ENCODE results near the gene STAT5A.
"Not testable (repeated sequence)": the region's sequence is repeated elsewhere in the genome, so short reads cannot be mapped to it uniquely, and the experiment has no call there.

Gene STAT5A

DNA sequence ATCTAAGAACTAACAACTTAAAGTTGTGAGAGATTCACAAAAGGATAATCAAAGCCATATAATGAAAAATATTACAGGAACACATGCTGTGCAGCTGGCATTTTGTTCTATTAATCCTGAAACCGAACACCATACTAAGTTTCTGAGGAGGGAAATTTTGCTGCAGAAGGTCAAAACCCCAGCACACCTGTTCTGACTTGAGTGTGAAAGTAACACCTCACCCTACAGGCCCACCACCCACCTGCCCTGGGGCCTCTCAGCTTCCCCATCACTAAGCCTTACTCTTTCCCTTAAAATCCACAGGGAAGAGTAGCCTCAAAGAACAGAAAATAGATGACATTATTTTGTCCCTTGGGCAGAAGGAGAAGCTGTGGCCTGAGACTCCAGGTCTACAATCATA lies 44.8 kb downstream of the STAT5A start:
- no peak for DNase-seq (ENCODE audit: low read depth in 2 of 2)

DNA sequence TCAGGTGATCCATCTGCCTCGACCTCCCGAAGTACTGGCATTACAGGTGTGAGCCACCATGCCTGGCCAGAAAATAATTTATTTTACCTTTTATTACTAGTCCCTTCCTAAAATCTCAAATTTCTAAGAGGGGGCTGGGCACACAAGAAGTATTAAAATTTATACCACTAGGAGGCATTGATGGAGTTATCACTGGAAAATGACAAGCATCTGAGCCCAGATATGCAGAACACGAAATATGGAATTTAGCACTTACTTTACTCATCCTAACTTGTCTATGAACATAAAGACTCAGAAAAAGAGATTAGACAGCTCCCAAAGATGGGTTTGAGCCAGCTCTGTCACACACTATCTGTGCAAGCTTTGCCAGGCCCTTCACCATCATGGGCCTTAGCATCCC lies 46.4 kb downstream of the STAT5A start:
- DNase-seq (ENCODE audit: low read depth in 2 of 2): no peak

DNA sequence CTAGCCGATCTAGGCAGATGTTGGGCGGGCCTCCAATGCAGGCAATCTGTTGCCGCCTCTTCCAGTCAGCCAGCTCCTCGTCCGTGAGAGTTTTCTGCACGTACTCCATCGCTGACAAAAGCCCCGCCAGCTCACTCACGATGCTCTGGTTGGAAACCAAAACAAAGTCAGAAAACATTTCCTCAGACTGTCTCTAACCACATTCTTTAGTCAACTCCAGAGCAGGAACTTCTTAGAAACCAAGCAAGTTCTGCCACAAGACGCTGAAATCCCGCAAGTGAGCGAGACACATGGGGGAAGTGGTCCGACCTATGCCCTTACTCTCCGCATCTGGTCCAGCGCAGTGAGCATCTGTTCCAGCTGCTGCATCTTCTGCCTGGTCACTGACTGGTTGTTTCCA lies 49.1 kb downstream of the STAT5A start:
- peak; percentile 48 to 50 for DNase-seq (ENCODE audit: low read depth in 2 of 2)

DNA sequence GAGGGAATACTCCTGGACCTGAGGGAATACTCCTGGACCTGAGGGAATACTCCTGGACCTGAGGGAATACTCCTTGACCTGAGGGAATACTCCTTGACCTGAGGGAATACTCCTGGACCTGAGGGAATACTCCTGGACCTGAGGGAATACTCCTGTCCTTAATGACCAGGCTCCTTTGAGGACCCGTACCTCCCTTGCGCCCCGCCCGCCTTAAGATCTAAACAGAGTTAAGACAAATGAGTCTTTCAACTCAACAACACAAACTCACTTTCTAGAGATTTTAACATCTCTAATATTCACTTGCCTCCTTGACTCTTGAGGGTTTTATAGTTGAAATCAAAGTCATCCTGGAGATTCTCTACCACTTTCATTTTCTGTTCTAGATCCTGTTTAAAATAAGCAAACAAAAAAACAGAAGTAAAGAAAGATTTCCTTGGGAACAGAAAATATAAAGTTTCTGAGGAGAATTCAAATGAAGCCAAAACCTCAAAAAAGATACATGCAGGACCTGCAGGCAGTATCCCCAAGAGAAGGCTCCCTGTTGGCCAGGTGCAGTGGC lies 50.2 kb downstream of the STAT5A start:
- no peak for DNase-seq (ENCODE audit: low read depth in 2 of 2)

DNA sequence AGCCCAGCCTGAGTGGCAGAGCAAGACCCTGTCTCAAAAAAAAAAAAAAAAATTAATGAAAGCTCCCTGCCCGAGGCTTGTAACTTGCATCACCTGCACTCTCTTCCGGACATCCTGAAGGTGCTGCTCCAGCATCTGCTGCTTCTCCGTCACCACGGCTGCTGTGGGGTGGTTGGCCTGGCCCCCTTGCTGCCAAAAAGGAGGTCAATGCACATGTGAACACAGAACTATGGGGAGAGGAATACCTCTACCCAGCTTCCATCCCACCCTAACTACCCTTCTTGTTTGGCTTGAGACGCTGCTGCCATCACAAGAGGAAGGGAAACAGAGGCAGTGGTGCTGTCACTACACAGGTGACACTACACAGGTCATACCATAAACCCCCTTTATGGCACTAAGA lies 50.9 kb downstream of the STAT5A start:
- DNase-seq (ENCODE audit: low read depth in 2 of 2): no peak

DNA sequence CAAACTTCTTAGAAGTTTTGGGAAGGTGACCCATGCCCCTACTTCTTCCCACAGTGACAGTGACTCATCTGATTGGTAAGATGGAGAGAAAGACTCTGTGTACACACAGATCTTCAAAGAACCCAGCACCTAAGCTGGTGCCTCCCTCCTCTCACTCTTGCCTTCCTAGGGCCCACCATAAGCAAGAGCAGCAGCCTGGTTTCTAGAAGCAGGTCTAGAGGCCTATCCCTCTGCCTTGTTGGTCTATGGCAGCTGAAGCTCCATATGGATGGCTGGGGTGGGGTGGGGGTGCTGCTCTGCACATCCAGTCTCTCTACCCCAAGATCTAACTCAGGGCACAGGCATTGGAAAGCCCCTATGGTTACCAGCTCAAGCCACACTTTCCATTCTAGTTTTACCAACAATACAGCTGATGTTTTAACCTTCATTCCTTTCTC lies 52.4 kb downstream of the STAT5A start:
- DNase-seq (ENCODE audit: low read depth in 2 of 2): peak in 1 of 2 donors; percentile 14

DNA sequence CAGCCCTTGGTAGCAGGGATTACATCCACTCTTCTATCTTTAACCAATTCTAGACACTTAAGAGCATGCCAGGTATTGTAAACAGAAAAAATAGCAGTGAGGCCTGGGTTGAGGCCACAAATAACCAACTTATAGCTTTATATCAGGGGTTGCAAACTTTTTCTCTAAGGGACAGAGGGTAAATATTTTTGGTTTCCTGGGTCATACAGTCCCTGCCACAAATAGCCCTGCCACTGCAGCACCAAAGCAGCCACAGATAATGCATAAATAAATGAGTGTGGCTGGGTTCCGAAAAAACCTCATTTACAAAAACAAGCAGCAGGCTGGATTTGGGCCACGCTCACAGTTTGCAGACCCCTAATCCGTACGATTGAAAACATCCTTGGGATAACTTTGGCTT lies 53.3 kb downstream of the STAT5A start:
- no peak for DNase-seq (ENCODE audit: low read depth in 2 of 2)

DNA sequence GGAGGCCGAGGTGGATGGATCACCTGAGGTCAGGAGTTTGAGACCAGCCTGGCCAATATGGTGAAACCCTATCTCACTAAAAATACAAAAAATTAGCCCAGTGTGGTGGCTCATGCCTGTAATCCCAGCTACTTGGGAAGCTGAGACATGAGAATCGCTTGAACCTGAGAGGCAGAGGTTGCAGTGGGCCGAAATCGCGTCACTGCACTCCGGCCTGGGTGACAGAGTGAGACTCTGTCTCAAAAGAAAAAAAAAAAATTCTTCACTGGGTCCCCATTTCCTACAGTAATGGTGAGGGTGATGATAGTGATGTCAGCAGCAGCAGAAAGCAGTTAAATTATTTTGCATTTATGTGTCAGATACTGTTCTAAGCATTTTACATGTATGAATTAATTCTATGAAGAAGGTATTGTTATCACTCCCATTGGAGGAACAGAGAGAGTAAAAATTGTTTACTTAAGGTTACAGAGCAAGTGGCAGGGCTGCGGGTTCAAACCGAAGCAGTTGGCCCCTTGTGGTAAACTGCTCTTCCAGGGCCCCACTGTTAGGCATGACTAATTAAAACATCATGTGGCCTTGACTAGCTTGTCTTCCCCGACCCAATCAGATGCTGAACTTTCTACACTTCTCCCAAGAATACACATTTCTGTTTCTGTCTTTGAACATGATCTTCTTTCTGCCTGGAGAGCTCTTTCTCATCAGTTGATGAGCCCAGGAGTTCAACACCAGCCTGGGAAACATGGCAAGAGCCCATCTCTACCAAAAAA lies 54.1 kb downstream of the STAT5A start:
- DNase-seq (ENCODE audit: low read depth in 2 of 2): no peak

DNA sequence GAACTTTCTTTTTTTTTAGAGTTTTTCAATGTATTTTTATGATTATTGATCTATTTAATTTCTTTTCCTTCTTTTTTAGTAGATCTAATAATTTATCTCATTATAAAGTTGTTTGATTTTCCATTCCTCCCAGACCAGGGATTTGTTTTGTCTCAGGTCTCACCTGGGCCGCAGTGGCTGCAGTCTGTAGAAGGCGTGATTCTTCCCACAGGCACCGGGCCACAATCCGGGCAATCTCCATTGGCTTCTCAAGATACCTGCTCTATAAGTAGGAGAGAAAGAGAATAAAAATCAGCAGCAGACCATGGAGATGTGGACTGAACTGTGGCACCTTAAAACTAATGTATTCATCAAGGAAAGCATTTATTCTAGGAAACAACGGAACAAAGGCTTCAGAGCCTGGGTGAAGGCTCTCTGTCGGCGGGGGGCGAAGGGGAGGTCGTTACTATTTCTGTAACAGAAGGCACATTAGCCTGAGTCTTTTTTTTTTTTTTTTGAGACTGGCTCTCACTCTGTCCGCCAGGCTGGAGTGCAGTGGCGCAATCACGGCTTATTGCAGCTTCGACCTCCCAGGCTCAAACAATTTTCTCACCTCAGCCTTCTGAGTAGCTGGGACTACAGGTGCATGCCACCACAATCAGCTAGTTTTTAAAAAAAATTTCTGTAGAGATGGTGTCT lies 57.2 kb downstream of the STAT5A start:
- DNase-seq (ENCODE audit: low read depth in 2 of 2): no peak

DNA sequence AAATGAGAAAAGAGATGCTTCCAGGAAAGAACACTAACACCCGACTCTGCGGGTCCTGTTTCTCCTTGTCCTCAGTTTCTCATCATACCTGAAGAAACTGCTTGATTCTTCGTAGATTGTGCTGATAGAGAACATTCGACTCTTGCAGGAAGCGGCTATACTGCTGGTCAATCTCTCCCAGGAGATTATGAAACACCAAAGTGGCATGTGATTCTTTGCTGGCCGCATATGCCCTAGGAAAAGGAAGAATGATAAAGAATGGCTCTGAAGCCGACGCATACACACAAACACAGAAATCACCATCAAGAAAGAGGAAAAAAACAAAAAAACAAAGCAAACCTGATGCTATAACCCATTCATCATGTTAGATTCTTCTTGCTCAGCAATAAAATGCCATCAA lies 58.2 kb downstream of the STAT5A start:
- DNase-seq (ENCODE audit: low read depth in 2 of 2): no peak

DNA sequence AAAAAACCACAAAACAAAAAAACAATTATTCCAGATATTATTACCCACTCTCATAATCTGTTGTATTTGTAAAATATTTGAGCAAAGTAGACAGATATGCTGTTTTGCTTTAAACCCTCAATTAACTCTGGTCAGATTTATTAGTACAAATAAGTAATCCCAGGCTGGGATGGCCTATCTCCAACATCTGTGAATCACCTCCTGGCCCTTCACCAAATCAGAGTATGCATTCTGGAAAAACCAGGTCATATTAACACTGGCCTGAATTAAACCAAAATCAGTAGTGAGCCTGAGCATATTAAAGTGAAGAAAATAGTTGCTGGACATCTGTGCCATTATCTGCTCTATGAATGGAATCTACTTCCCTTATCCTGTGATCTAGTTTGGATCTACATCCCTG lies 58.9 kb downstream of the STAT5A start:
- DNase-seq (ENCODE audit: low read depth in 2 of 2): no peak

DNA sequence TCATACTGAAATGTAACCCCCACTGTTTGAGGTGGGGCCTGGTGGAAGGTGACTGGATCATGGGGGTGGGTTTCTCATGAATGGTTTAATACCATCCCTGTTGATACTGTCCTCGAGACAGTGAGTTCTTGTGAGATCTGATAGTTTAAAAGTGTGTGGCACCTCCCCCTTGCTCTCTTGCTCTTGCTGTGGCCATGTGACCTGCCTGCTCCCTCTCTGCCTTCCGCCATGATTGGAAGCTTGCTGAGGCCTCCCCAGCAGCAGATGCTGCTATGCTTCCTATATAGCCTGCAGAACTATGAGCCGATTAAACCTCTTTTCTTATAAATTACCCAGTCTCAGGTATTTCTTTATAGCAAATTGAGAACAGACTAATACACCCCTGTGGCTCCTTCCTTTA lies 59.3 kb downstream of the STAT5A start:
- no peak for DNase-seq (ENCODE audit: low read depth in 2 of 2)

DNA sequence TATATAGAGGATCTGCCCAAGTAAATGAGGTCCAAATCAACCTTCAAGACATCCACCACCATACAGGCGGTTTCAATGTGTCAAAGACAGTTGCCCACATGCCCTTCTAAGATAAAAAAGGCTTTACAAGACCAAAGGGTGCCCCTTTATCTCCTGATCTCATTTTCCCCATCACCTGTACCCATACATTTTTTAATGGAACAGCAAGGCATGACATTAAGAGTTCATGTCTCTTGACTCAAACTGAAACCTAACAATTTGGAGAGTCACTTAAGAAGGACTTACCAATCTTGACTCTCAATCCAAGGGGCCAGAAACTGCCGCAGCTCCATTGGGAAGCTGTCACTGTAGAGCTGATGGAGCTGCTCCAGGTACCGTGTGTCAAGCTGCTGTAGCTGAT lies 59.8 kb downstream of the STAT5A start:
- no peak for DNase-seq (ENCODE audit: low read depth in 2 of 2)

DNA sequence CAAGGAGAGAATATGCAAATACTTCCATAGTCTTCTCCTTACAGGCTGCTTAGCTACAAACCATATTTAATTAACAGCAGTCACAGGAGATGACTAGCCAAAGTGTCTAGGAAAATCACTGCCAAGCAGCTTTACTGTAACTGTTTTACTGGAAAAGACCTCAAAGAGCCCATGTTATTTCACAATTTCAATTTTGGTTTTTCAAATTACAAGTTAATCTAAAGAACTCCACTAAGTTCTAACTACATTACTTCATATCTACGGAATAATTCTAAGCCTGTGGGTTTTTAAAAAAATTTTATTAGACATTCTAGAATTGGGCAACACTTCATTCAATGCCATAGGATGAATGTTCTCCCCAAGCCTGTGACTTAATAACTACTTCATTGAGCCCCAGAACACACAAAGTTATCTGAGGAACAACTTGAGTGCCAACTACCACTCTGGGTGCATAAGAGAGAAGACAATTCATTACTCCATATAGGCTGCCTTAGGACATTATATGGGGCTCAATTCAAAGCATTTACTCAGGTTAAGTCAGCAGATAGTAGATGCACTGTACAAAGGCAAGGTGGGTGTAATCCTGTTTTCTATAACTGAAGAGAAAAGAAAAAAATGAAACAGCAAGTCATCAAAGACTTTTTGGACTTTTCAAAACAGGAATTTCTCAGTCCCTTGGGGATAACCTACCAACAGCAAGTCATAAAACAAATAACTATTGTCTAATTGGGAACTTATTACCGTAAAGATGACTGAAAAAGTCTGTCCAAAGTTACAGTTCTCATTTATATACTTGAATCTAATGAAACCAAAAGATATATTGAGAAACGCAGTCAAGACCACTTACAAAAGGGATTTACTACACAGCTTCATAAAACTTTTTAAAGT lies 66.9 kb downstream of the STAT5A start:
- DNase-seq (ENCODE audit: low read depth in 2 of 2): no peak

DNA sequence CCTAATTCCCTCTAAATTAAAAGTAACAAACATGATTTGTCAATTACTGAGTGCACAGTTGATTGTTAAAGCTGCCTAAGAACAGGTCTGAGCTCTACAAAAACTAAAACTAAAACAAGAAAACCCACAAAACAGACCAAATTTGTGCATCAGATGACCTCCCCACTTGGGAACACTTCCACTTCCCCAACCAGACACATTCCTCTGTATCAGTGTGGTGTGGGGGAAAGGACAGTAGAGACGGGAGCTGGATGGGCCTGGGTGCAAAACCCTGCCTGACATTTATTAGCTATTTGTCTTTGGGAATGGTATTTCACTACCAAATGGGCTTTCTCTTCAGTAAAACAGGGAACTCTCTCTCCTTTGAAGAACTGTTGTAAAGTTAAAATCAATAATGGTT lies 70.1 kb downstream of the STAT5A start:
- no peak for DNase-seq (ENCODE audit: low read depth in 2 of 2)

DNA sequence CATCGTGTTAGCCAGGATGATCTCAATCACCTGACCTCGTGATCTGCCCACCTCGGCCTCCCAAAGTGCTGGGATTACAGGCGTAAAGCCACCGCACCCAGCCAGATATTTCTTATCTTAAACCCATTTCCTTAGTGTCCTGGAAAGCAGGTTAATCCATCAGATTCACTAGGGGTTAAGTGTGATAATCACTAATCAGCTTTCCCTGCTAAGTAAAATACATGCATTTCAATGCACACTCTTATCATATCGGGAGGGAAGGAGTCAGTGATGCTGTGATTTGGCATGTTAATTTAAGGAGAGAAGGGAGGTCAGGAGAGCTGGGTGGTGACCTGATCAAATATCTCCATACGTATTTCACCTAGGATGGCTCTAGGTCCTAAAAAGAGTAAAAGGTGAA lies 70.8 kb downstream of the STAT5A start:
- no peak for DNase-seq (ENCODE audit: low read depth in 2 of 2)

DNA sequence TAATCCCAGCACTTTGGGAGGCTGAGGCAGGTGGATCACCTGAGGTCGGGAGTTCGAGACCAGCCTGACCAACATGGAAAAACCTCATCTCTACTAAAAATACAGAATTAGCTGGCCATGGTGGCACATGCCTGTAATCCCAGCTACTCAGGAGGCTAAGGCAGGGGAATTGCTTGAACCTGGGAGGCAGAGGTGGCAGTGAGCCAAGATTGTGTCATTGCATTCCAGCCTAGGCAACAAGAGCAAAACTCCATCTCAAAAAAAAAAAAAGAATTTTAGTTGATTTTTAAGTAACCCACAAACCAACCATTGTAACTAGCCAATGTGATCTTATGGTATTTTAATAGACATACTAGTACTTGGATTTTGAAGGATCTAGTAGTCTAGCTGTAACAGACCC lies 72.1 kb downstream of the STAT5A start:
- not testable (repeated sequence) for DNase-seq (ENCODE audit: low read depth in 2 of 2)

Measured in stimulated activated CD4-positive, alpha-beta T cell treated with anti-CD3 and anti-CD28 coated beads, Interleukin-1b, Interleukin-23, amount 100 ng/mL, for 4 hours (primary cell).